ENCODE measurements around the gene PICALM.
A peak's percentile ranks its signal among the peaks of the same experiment; 100 is the strongest.
"Not testable (repeated sequence)": the region's sequence is repeated elsewhere in the genome, so short reads cannot be mapped to it uniquely, and the experiment has no call there.

PICALM gene, protein sequence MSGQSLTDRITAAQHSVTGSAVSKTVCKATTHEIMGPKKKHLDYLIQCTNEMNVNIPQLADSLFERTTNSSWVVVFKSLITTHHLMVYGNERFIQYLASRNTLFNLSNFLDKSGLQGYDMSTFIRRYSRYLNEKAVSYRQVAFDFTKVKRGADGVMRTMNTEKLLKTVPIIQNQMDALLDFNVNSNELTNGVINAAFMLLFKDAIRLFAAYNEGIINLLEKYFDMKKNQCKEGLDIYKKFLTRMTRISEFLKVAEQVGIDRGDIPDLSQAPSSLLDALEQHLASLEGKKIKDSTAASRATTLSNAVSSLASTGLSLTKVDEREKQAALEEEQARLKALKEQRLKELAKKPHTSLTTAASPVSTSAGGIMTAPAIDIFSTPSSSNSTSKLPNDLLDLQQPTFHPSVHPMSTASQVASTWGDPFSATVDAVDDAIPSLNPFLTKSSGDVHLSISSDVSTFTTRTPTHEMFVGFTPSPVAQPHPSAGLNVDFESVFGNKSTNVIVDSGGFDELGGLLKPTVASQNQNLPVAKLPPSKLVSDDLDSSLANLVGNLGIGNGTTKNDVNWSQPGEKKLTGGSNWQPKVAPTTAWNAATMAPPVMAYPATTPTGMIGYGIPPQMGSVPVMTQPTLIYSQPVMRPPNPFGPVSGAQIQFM

DNA sequence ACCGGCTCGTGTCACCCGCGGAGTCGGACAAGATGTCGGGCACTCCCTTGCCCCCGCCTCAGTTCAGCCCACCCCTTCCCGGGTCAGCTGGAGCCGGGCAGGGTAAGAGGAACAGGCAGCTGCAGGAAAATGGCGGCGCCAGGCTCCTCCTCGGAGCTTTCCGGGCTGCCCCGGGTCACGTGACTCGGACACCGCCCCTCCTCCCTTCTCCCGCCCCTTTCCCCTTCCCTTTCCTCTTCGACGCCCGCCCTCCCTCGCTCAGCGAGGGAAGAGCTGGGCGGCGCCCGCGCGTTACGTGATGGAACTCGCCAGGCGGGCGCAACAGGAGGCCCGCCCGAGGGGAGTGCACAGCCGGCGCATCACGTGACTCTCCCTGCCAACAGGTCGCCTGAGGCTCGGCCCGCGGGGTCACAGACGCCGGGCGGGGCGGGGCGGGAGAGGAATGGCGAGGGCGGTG, at the start of gene PICALM:
Gene PICALM (minus strand): TSS at position 134 of the 457 bp plus-strand sequence. CDS start 304 bp downstream, outside the sequence.
- DNase-seq (ENCODE audit: low read depth), result peak; percentile 96

DNA sequence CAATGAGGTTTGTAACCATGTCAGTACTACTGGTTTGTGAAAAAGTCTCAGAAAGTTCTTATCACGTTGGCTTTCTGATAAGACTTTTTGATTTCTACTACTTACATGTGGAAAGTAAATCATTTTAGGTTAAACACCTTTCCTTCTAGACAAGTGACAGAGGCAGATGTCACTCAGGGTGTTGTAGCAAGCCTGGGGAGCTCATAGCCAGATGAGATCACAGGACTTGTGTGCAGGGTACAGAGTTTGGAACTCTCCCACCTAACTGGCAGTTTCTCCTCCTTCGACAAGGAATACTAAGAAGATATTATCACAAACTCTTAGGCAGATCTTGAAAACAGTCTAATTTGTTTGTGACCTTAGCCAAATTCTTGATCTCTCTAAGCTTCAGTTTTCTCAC, 49.4 kb upstream of the PICALM start:
- DNase-seq (ENCODE audit: low read depth), result no peak

DNA sequence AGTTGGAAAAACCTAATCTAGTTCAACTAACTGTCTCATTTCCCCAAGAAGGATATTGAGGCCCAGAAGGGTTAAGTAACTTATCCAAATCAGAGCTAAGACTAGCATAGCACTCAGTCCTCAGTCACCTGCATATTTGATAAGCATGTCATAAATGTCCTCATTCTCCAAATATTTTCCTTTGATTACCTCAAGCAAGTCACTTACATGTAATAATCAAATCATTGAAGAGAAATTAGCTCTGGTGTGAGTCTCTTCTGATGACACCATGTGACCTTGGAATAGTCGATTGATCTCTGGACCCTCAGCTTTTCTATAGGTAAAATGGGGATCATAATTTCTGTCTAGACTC, 48.8 kb upstream of the PICALM start:
- no peak for DNase-seq (ENCODE audit: low read depth)

DNA sequence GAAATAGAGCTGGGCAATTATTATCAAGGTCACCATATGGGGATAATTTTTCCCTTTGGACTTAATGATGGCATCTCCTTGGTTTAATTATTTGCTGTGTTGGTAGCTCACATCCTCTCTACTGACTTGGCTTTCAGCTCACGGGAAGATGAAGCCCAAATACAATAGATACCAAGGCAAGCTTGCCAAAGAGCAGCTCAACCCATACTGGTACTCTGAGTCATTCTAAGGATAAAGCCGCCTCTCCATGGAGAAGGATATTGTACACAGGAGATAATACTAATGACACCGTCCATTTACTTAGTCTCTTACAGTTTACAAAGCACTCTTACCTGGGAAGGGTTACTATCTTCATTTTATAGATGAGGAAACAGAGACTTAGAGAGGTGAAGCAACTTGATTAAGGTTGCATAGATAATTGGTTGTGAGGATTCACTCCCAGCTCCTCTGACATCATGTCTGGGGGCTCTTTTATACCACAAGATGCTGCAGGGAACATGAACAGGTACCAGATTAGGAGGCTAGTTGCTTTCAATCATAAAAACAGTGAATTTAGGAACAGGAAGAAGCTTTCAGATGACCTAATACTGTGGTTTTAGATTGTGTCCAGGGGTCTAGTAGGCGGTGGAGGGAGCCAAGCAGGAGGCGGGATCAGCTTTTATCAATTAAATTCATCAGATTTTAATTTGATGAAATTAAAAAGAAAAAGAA, 48.3 kb upstream of the PICALM start:
- DNase-seq (ENCODE audit: low read depth), result no peak

DNA sequence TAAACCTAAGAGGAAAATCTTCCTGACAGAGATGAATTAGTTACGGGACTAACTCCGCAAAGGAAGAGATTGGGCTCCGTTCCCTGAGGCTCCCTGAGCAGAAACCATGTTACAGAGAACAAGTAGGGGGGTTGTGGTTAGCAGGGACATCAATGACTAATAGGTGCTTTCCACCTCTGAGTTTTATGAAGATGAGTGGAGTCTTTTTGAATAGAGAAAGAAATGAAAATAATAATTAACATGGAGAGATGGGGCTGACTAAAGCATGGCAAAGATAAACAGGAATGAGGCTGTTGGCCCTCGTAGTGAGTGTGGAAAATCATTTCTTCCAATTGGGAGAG, 47.5 kb upstream of the PICALM start:
- DNase-seq (ENCODE audit: low read depth), result peak; percentile 18

DNA sequence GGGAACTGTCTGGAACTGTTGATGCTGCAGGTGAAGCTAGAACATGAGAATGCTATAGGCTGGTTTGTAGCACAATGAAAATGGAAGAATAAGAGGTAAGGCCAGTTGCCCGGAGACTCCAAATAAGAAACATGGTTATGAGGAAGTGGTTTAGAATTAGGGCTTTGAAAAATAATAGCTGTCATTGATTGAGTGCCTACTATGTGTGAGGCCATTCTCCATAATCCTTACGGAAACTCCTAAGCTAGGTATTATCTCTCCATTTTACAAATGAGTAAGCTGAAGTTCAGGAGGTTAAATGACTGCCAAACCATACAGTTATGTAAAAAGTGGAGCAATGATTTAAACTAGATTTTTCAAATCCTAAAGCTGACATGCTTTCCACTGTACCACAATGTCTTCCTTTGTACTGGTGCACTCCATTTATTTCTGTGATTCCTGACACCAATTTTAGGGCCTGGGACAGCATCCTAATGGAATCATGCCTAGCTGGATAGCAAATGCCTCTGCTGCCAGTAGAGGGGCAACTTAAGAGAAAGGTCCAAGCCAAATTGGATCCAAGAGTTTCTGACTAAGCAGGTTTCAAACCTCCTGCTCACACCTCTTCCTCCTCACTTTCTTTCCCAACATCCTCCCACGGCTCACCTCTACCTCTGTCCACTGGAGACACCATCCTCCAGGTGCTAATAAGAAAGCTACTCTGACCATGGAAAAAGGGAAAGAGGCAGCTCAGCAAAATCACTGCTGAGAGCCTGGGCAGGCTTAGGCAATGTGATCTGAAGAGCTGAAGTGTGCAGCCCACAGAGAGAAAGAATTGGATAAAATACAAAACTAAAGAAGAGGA, 46.9 kb upstream of the PICALM start:
- no peak for DNase-seq (ENCODE audit: low read depth)

DNA sequence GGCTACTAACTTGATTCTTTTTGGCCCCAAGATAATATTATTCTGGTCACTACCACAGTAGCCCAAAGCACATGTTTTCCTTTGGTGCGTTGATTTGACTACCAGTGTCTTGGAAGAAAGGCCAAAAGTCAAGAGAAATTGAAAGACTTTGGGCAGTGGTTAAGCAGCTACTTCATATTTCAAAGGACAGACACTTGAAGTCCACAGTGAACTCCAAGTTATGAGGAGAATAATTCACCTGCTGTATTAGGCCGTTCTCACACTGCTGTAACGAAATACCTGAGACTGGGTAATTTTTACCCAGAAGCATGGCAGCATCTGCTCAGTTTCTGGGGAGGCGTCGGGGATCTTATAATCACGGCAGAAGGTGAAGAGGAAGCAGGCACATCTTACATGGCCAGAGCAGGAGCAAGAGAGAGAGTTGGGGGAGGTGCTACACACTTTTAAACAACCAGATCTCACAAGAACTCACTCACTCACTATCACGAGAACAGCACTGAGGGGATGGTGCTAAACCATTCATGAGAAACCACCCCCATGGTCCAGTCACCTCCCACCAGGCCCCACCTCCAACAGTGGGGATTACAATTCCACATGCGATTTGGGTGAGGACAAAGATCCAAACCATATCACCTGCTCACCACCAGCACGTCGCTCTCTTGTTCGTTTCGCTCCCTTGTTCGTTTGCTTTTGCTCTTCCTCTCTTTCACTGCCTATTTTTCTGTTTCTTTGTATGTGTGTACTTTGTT, 40.2 kb upstream of the PICALM start:
- no peak for DNase-seq (ENCODE audit: low read depth)

DNA sequence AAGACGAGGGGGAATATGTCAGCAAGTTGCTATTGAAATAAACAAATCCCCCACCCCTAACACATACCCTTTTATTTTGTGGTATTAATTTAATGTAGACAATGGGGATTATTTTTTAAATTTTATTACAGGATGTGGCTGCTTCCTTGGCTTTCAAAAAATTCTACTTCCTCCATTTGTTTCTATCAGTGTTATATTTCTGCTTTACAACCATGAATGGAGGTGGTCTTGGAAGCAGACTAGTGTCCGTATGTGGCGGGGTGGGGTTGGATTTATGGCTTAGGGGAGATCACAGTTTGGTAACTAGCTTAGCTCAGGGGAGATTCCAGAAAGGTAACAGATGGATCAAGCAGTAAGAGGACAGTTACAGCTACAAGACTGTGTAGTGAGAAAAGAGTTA, 39.3 kb upstream of the PICALM start:
- no peak for DNase-seq (ENCODE audit: low read depth)

DNA sequence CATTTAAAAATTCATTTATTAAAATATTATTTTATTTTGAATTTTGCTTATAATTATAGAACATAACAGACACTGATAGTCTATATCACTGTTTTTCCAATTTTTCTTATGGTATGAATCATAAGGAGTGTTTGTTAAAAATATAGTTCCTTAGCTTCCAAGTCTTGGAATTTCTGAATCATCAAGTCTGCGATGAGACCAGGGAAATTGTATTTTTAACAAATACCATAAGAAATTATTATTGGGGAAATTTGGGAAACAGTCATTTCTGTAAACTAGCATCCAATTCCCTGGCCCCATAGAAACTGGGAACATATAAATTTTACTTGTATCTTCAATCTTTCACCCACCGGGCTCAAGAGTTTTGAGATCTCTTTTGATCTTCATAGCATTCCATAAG, 38.0 kb upstream of the PICALM start:
- no peak for DNase-seq (ENCODE audit: low read depth)

DNA sequence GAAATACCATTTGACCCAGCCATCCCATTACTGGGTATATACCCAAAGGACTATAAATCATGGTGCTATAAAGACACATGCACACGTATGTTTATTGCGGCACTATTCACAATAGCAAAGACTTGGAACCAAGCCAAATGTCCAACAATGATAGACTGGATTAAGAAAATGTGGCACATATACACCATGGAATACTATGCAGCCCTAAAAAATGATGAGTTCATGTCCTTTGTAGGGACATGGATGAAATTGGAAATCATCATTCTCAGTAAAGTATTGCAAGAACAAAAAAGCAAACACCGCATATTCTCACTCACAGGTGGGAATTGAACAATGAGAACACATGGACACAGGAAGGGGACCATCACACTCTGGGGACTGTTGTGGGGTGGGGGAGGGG, 37.1 kb upstream of the PICALM start:
- DNase-seq (ENCODE audit: low read depth), result not testable (repeated sequence)

DNA sequence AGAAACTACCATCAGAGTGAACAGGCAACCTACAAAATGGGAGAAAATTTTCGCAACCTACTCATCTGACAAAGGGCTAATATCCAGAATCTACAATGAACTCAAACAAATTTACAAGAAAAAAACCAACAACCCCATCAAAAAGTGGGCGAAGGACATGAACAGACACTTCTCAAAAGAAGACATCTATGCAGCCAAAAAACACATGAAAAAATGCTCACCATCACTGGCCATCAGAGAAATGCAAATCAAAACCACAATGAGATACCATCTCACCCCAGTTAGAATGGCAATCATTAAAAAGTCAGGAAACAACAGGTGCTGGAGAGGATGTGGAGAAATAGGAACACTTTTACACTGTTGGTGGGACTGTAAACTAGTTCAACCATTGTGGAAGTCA, 36.7 kb upstream of the PICALM start:
- not testable (repeated sequence) for DNase-seq (ENCODE audit: low read depth)

DNA sequence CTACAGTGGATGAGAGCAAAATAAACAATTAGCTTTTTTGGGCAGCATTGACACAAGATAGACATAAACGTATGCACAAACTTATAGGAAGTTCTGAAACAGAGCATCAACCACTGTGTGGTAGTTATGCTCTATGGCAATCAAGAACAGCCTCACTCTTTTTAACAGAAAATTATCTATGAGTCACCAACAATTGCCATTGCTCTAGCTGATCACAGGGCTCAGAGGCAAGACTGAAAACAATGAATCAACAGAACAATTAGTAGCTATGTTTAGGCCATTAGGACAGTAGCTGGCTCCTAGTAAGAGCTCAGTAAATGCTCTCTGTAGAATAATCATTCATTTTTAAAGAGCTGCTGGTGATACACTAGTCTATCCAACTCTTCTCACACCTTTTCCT, 34.9 kb upstream of the PICALM start:
- no peak for DNase-seq (ENCODE audit: low read depth)

DNA sequence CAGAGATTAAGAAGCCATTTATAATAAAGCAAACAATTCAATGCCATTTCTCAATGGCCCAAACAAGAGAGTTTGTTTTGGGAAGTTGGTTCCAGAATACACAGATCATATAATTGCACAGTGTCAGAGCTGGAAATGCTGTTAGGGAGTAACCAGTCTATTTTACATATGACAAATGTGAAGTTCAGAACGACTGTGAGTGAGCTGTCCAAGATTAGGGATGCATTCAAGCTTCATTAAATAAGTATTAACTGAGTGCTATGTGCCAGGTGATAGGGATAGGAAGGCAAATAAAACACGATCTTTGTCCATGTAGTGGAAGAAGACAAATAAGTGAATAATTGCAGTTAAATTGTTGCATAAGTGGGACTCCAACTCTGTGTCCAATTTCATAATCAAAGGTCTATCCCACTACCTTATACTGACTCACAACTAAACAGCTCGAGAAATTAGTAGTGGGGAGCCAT, 33.1 kb upstream of the PICALM start:
- DNase-seq (ENCODE audit: low read depth), result no peak

DNA sequence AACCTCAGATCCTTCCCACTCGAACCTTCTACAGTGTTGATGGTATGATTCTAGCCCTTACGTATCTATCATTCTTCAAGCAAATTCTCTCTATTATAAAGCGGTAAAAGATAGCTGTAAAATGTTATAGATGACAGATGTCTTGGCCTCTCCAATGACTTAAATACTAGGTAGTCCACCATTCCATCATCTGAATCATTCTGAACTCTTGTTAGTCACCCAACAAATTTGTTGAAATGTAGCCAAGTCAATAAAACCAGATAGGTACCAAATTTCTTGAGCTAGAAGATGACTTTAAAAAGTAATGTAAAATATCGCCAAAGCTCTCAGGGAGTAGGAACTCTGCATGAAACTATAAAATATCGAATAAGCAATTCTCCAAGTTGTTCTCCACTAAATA, 32.6 kb upstream of the PICALM start:
- DNase-seq (ENCODE audit: low read depth), result no peak

DNA sequence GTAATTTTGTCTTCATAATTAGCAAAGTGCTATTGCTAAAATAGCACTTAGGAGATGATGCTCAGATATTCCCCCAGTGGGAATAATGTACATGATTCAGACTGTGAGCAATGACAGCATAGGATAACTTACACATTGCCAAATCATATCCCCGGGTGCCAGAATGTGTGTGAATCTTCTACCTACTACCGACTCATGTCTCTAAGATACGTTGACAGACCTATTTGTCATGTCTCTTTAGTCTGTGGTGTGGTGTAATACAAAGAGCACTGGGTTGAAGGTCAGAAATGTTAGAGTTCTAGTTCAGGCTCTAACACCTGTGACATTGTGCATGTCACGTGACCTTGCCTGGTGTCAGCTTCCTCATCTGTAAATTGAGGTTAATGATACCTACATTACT, 31.0 kb upstream of the PICALM start:
- no peak for DNase-seq (ENCODE audit: low read depth)

DNA sequence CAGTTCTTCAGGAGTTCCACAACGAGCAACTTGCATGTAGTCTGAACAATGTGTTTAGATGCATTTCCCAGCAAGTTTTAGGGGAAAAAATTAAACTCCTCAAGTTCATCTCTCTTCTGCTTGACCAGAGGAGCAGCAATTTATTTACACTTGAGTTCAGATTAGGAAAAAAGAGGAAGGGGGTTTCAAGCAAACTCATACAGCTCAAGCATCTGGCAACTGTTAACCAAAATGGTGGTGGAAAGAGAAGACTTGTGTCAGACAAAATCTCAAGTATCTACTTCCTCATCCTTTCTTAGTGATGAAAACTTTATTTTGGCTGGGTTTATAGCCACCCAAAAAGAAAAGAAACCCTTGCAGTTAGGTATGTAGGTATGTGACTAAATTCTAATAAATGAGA, 29.1 kb upstream of the PICALM start:
- DNase-seq (ENCODE audit: low read depth), result no peak

DNA sequence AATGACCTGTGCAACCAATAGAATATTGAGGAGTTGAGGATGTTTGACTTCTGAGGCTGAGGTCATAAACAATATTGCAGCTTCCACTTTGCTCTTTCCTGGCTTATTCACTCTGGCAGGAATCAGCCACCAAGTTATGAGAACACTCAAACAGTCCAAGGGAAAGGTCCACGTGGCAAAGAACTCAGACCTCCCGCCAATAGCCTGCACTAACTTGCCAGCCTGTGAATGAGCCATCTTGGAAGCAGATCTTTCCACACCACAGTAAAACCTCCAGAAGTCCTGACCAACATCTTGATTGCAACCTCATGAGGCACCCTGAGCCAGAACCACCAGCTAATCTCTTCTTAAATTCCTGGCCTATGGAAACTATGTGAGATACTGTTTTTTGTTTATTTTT, 22.7 kb upstream of the PICALM start:
- no peak for DNase-seq (ENCODE audit: low read depth)

DNA sequence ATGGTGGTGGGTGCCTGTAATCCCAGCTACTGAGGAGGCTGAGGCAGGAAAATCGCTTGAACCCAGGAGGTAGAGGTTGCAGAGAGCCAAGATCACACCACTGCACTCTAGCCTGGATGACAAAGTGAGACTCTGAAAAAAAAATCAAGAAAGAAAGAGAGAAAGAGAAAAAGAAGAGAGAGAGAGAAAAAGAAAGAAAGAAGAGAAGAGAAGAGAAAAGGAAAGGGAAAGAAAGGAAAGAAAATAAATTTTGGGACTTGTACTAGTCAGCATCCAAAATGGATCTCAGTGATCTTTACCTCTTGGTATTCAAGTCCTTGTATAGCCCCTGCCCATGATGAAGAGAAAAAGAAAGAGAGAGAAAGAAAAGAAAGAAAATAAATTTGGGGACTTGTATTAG, 22.2 kb upstream of the PICALM start:
- no peak for DNase-seq (ENCODE audit: low read depth)

DNA sequence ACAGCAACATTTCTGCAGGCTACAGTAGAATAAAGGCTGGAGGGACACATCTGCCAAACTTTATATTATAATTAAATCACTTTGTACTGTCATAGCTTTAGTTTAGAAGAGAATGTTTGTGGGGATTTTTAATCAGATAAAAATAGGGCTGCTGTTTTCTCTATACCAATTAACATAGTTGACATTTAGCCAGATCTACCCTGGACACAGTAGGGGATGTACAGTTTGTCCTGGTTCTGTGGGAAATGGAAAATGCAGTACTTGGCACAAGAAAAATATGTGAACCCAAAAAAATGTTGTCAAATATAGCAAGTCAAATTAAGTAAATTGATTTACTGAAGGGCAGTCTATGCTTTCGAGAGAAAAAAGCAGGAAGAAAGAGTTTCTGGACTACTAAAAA, 20.8 kb upstream of the PICALM start:
- no peak for DNase-seq (ENCODE audit: low read depth)

DNA sequence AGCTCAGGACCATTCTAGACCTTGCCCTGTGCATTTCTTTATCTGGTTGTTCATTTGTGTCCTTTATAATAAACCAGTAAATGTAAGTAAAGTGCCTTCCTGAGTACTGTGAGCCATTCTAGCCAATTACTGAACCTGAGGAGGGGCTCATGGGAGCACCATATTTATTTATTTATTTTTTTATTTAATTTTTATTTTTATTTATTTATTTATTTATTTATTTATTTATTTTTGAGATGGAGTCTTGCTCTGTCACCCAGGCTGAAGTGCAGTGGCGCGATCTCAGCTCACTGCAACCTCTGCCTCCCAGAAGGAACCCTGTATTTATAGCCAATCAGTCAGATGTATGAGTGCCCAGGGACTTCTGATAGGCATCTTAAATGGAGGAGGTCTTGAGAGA, 18.8 kb upstream of the PICALM start:
- DNase-seq (ENCODE audit: low read depth), result not testable (repeated sequence)

DNA sequence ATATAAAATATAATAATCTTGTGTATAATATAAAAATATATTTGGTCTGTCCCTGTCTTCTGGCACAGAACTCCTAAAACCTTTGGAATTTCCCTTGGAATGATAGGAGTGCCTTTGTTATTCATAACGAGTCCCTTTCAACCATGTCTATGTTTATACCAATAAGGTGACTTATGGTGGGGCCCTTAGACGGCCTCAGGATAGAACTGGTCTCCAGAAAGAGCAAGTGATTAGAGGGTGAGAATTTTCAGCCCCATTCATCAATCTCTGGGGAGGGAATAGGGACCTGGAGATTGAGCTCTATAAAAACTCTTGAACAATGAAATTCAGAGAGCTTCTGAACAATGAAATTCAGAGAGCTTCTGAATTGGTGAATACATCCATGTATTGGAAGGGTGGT, 18.4 kb upstream of the PICALM start:
- DNase-seq (ENCODE audit: low read depth), result no peak
